NCI-H446 (cell line): Measurements from ENCODE around the gene OSGEP.
A peak's percentile ranks its signal among the peaks of the same experiment; 100 is the strongest.

Experiments used
- DNase-seq, 2 experiments: peaks; one replicate each; lab custom pipeline; 2025; lab: John Stamatoyannopoulos, UW

OSGEP gene

GRCh38 chr14:20434701-20435581 is 19.7 kb downstream of the OSGEP start:
- no peak for DNase-seq

- DNase-seq, result peak; percentile 48 to 87
Observed at GRCh38 chr14:20429801-20430669, 24.6 kb downstream of the OSGEP start.

- DNase-seq, result no peak
Observed at GRCh38 chr14:20428802-20429201, 25.8 kb downstream of the OSGEP start.

- DNase-seq, result no peak
Observed at GRCh38 chr14:20428010-20428365, 26.6 kb downstream of the OSGEP start.

GRCh38 chr14:20427231-20428009 is 27.2 kb downstream of the OSGEP start:
- no peak for DNase-seq

GRCh38 chr14:20424851-20425250 is 29.8 kb downstream of the OSGEP start:
- no peak for DNase-seq

GRCh38 chr14:20422886-20423285 is 31.7 kb downstream of the OSGEP start:
- no peak for DNase-seq

- DNase-seq, result no peak
Observed at GRCh38 chr14:20421267-20421666, 33.3 kb downstream of the OSGEP start.

- no peak for DNase-seq
Observed at GRCh38 chr14:20419419-20419818, 35.2 kb downstream of the OSGEP start.

GRCh38 chr14:20418501-20418909 is 36.1 kb downstream of the OSGEP start:
- DNase-seq, result no peak

GRCh38 chr14:20417250-20418186 is 37.1 kb downstream of the OSGEP start:
- DNase-seq, result no peak

GRCh38 chr14:20416223-20416622 is 38.4 kb downstream of the OSGEP start:
- no peak for DNase-seq

GRCh38 chr14:20415782-20416206 is 38.8 kb downstream of the OSGEP start:
- DNase-seq, result peak; percentile 38 to 77

GRCh38 chr14:20413744-20414082 is 40.9 kb downstream of the OSGEP start:
- DNase-seq, result peak in 1 of 2 experiments; percentile 21

- peak; percentile 65 to 82 for DNase-seq
Observed at GRCh38 chr14:20412876-20413743, 41.5 kb downstream of the OSGEP start, which contains the start of gene TEP1. Gene TEP1, minus strand, starts transcription at chr14:20413501. Its CDS starts 5,062 bp downstream, at chr14:20408439.

GRCh38 chr14:20412411-20412810 is 42.2 kb downstream of the OSGEP start:
- no peak for DNase-seq

GRCh38 chr14:20409226-20409625 is 45.4 kb downstream of the OSGEP start:
- DNase-seq, result no peak

- no peak for DNase-seq
Observed at GRCh38 chr14:20403521-20403920, 51.1 kb downstream of the OSGEP start.

- DNase-seq, result no peak
Observed at GRCh38 chr14:20400965-20401593, 53.5 kb downstream of the OSGEP start.

GRCh38 chr14:20400589-20400964 is 54.0 kb downstream of the OSGEP start:
- no peak for DNase-seq
